GM13976 (cell line): ENCODE data around the gene TMEM243.
"Not testable (repeated sequence)": the region's sequence is repeated elsewhere in the genome, so short reads cannot be mapped to it uniquely, and the experiment has no call there.

Experiments used
- DNase-seq: peaks from one replicate; pipeline ENCODE4 v3.0.0; 2012; ENCODE audit warnings: low spot score
- CTCF ChIP-seq: IDR thresholded peaks from 2 replicates; pipeline ENCODE4 v1.5.1; 2012; ENCODE audit warnings: borderline replicate concordance, mild to moderate bottlenecking; ENCODE audit not compliant: insufficient read depth; ENCODE audit errors: extremely low read depth, missing control alignments, control extremely low read depth
- in situ Hi-C: fragments of 300-500 bp; cut with MboI; formaldehyde crosslinking; loops from one replicate; pipeline ENCODE4 v1.12.0; 2022; ENCODE audit warnings: low sequenced_read_pairs, mixed read lengths, inconsistent platforms; ENCODE audit not compliant: unreplicated experiment

The TMEM243 gene

GRCh38 chr7:87219545-87220025 lies at the start of gene TMEM243:
Gene TMEM243 (minus strand): TSS chr7:87219732. CDS start chr7:87219503, 229 bp downstream.
- DNase-seq, result peak; percentile 89
- in situ Hi-C loops, result loop anchor here (5.0 kb wide), 1 partner anchor 62 kb away; no protein-coding TSS in a partner anchor
- TF ChIP-seq CTCF, result peak; percentile 47

- no peak for DNase-seq
- in situ Hi-C loops, result no loop called here
- no peak for TF ChIP-seq CTCF
Observed at GRCh38 chr7:87267239-87267900, 47.8 kb upstream of the TMEM243 start.

GRCh38 chr7:87263537-87263936 lies 44.0 kb upstream of the TMEM243 start:
- DNase-seq, result no peak
- in situ Hi-C loops, result no loop called here
- no peak for TF ChIP-seq CTCF

- in situ Hi-C loops, result no loop called here
- DNase-seq, result no peak
- no peak for TF ChIP-seq CTCF
Observed at GRCh38 chr7:87253589-87254087, 34.1 kb upstream of the TMEM243 start.

GRCh38 chr7:87245671-87246070 lies 26.1 kb upstream of the TMEM243 start:
- in situ Hi-C loops, DNase-seq: not testable (repeated sequence)

- DNase-seq, in situ Hi-C loops: not testable (repeated sequence)
Observed at GRCh38 chr7:87238464-87239051, 19.0 kb upstream of the TMEM243 start.

- in situ Hi-C loops, result no loop called here
- no peak for DNase-seq
Observed at GRCh38 chr7:87234949-87235348, 15.4 kb upstream of the TMEM243 start.

More at GRCh38 chr7:87234949-87235348, 15.4 kb upstream of the TMEM243 start:
- no peak for TF ChIP-seq CTCF
